H1 (cell line): ENCODE results near the gene MAP3K13. TPM values are rescaled to one million over a fixed set of nuclear protein-coding genes. Genes with fewer than 3 reads are reported as not detected.

Experiments
- FOSL1 ChIP-seq: IDR thresholded peaks from 2 replicates; pipeline ENCODE4 v1.6.1; 2011; ENCODE audit warnings: mild to moderate bottlenecking, low read depth, low read length, moderate library complexity; ENCODE audit not compliant: insufficient read depth
- RNF2 ChIP-seq: fragments of 200-900, 300-1000 bp; sonication (generic); IDR thresholded peaks from 2 replicates; pipeline ENCODE4 v1.7.1; 2016; ENCODE audit warnings: borderline replicate concordance, low read depth, mild to moderate bottlenecking, antibody characterized with exemption, low read length; ENCODE audit not compliant: poor library complexity, severe bottlenecking; ENCODE audit errors: missing control alignments
- polyA plus RNA-seq, 7 experiments: library from polyadenylated mRNA; depleted of rRNA in 3 of 7; stranded (reverse) in 5 of 7; unstranded in 2 of 7; fragments of >200 nt in 5 of 7; fragments of 200-250 nt in 2 of 7; gene quantifications; 1 replicate in 5 of 7; 2 replicates in 1 of 7; 4 replicates in 1 of 7; pipeline versions ENCODE4 v1.2.1 to v1.2.3, GENCODE V29; 2011 to 2013; ENCODE audit warnings: missing spikeins in 2 of 7, mixed read lengths in 2 of 7
- total RNA-seq: library from RNA; stranded (reverse); fragmentation: NEBNext Ultra II Directional; extraction: Animal tissue kit (Norgen Biotek cat#: 25700); gene quantifications from 2 replicates; pipeline ENCODE4 v1.2.1, GENCODE V29; 2021

The MAP3K13 gene
- total and polyA plus RNA-seq, 2 of the 8 experiments (the other 6 are each of a cell fraction or from before 2014, with no cell fraction given), result 6.8 to 17.9 TPM

- TF ChIP-seq RNF2, result no peak
- no peak for TF ChIP-seq FOSL1
These were observed 32.7 kb upstream of the MAP3K13 start (continued) for GRCh38 chr3:185330238-185330637.
